ENCODE measurements around the gene EPB41L3. TPM values are rescaled to one million over a fixed set of nuclear protein-coding genes. Genes with fewer than 3 reads are reported as not detected.

The EPB41L3 gene
- total and polyA plus RNA-seq, 3 donors from 2014 or later, result 152 to 403 (median 274) TPM

DNA sequence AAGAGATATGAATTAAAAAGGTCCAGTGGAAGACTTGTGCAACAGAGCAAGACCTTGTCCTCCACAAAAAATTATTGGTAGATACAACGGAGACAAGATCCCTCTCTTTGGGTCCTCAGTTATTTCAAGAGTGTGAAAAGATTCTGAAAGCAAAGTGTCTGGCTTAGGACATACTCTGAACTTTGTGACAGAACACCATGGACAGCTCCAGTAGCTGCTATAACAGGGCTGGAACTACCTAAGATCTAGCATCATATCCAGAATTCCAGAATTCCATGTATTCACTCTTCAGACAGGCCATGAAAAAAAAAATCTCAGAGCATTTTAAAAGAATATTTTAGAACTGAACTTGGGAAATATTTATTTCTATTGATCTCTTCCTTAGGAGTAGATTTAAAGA is 173.5 kb downstream of the EPB41L3 start:
- Histone ChIP-seq H3K36me3 (ENCODE audit: low read depth, missing control alignments) (no peaks in the 10 kb centered on the region), H3K27ac (no peak overlapping the region), H3K4me3 (no peak overlapping the region), H3K4me1 (no peaks in the 10 kb centered on the region), H3K9me3 (no peaks in the 10 kb centered on the region), H3K27me3 (no peaks in the 10 kb centered on the region)
- no peak for TF ChIP-seq POLR2A (IDR thresholded peaks at IDR 0.05)
- TF ChIP-seq, protein P1, sequence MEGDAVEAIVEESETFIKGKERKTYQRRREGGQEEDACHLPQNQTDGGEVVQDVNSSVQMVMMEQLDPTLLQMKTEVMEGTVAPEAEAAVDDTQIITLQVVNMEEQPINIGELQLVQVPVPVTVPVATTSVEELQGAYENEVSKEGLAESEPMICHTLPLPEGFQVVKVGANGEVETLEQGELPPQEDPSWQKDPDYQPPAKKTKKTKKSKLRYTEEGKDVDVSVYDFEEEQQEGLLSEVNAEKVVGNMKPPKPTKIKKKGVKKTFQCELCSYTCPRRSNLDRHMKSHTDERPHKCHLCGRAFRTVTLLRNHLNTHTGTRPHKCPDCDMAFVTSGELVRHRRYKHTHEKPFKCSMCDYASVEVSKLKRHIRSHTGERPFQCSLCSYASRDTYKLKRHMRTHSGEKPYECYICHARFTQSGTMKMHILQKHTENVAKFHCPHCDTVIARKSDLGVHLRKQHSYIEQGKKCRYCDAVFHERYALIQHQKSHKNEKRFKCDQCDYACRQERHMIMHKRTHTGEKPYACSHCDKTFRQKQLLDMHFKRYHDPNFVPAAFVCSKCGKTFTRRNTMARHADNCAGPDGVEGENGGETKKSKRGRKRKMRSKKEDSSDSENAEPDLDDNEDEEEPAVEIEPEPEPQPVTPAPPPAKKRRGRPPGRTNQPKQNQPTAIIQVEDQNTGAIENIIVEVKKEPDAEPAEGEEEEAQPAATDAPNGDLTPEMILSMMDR (IDR thresholded peaks at IDR 0.05), result no peak
- intact Hi-C loops (cut with DNase I; ENCODE audit: low total_unique reads), result no loop called here
- DNase-seq, result no peak
- WGBS, 2 donors, result 79 to 85% methylated on average over 1 of the region's 1 CpG

- intact Hi-C loops (cut with DNase I; ENCODE audit: low total_unique reads), result no loop called here
- TF ChIP-seq, protein P1 (IDR thresholded peaks at IDR 0.05), result no peak
- no peak for TF ChIP-seq POLR2A (IDR thresholded peaks at IDR 0.05)
- WGBS, 2 donors, result 75 to 81% methylated on average over 2 of the region's 2 CpGs
- Histone ChIP-seq H3K4me1 (no peaks in the 10 kb centered on the region), H3K9me3 (no peaks in the 10 kb centered on the region), H3K4me3 (no peak overlapping the region), H3K27ac (no peak overlapping the region), H3K27me3 (no peaks in the 10 kb centered on the region), H3K36me3 (ENCODE audit: low read depth, missing control alignments) (no peaks in the 10 kb centered on the region)
- DNase-seq, result no peak
Measured at GRCh38 chr18:5369513-5369912, 174.3 kb downstream of the EPB41L3 start.

DNA sequence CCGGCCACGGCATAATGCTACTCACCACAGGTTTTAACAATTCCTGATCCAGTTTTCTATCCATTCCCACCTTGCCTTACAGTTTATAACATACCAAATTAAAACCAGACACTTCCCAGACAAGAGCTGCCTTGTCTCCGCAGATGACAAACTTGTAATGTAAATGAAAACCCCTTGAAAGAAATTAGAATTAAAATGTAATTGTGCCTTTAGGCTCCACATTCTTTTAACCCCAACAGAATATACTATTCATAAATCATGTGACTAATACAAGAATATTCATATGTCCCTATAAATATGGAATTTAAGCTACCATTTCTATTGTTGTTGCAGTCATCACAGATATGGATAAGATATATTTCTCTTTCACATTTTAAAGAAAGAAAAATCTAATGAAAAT is 178.4 kb downstream of the EPB41L3 start:
- no peak overlapping the region for H3K4me3 ChIP-seq
- no peaks in the 10 kb centered on the region for H3K27me3 ChIP-seq
- intact Hi-C loops (cut with DNase I; ENCODE audit: low total_unique reads), result no loop called here
- H3K9me3 ChIP-seq, result no peaks in the 10 kb centered on the region
- no peak for DNase-seq
- no peaks in the 10 kb centered on the region for H3K4me1 ChIP-seq
- H3K27ac ChIP-seq, result no peak overlapping the region
- 63 to 77% methylated on average over 3 of the region's 3 CpGs for WGBS, 2 donors
- no peaks in the 10 kb centered on the region for H3K36me3 ChIP-seq (ENCODE audit: low read depth, missing control alignments)
- no peak for TF ChIP-seq POLR2A (IDR thresholded peaks at IDR 0.05)
- TF ChIP-seq, protein P1 (IDR thresholded peaks at IDR 0.05), result no peak

GRCh38 chr18:5350636-5351035 is 193.2 kb downstream of the EPB41L3 start:
- 93 to 96% methylated on average over 2 of the region's 2 CpGs for WGBS, 2 donors
- intact Hi-C loops (cut with DNase I; ENCODE audit: low total_unique reads), result no loop called here
- no peak overlapping the region for H3K4me3 ChIP-seq
- no peaks in the 10 kb centered on the region for H3K27me3 ChIP-seq
- no peak for DNase-seq
- no peaks in the 10 kb centered on the region for H3K36me3 ChIP-seq (ENCODE audit: low read depth, missing control alignments)
- TF ChIP-seq POLR2A (IDR thresholded peaks at IDR 0.05), result no peak
- no peak overlapping the region for H3K27ac ChIP-seq
- no peaks in the 10 kb centered on the region for H3K9me3 ChIP-seq
- H3K4me1 ChIP-seq, result no peaks in the 10 kb centered on the region

Other genes starting within 250 kb of the EPB41L3 start
- 10 to 100 TPM; 17.3 to 17.7 TPM for gene ZBTB14, start 248.3 kb downstream of the EPB41L3 start, total RNA-seq
- gene ZBTB14, start 248.3 kb downstream of the EPB41L3 start, polyA plus RNA-seq (ENCODE audit: insufficient read depth, low read depth, low replicate concordance), result 10.7 TPM